Measurements from ENCODE around the gene ABCA12.

ABCA12 gene

DNA sequence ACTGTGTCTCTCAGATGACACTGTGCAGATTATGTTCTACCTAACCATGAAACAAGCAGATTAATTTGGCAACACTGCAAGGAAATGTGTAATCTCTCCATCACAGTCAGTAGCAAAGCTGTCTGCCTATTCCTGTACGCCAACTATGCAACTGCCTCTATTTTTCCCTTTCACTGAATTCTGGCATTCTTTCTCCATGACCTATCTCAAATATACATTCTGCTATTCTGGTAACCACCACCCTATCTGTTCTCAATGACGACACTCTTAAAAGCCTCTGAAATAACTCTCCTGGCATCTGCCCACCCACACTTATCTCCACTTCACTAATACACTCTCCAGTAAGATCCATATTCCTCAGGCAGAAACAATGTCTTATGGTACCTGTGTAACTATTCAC is 78.7 kb downstream of the ABCA12 start:
- TF ChIP-seq TAF1 (IDR thresholded peaks at IDR 0.05; ENCODE audit: borderline replicate concordance, insufficient read depth, low read length): no peak
- no peak for TF ChIP-seq POLR2AphosphoS5 (IDR thresholded peaks at IDR 0.05; ENCODE audit: low read depth, low read length)
- TF ChIP-seq, protein P1, sequence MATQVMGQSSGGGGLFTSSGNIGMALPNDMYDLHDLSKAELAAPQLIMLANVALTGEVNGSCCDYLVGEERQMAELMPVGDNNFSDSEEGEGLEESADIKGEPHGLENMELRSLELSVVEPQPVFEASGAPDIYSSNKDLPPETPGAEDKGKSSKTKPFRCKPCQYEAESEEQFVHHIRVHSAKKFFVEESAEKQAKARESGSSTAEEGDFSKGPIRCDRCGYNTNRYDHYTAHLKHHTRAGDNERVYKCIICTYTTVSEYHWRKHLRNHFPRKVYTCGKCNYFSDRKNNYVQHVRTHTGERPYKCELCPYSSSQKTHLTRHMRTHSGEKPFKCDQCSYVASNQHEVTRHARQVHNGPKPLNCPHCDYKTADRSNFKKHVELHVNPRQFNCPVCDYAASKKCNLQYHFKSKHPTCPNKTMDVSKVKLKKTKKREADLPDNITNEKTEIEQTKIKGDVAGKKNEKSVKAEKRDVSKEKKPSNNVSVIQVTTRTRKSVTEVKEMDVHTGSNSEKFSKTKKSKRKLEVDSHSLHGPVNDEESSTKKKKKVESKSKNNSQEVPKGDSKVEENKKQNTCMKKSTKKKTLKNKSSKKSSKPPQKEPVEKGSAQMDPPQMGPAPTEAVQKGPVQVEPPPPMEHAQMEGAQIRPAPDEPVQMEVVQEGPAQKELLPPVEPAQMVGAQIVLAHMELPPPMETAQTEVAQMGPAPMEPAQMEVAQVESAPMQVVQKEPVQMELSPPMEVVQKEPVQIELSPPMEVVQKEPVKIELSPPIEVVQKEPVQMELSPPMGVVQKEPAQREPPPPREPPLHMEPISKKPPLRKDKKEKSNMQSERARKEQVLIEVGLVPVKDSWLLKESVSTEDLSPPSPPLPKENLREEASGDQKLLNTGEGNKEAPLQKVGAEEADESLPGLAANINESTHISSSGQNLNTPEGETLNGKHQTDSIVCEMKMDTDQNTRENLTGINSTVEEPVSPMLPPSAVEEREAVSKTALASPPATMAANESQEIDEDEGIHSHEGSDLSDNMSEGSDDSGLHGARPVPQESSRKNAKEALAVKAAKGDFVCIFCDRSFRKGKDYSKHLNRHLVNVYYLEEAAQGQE (IDR thresholded peaks at IDR 0.05; ENCODE audit: insufficient read depth in 1 of 2, low read depth in 2 of 2, low read length in 2 of 2): no peak
- TF ChIP-seq FOXP2 (optimal IDR thresholded peaks at IDR 0.05; ENCODE audit: borderline replicate concordance, extremely low read depth, extremely low read length, insufficient read depth): no peak
- TF ChIP-seq SIN3A (IDR thresholded peaks at IDR 0.05; ENCODE audit: borderline replicate concordance, insufficient read depth, low read length): no peak

DNA sequence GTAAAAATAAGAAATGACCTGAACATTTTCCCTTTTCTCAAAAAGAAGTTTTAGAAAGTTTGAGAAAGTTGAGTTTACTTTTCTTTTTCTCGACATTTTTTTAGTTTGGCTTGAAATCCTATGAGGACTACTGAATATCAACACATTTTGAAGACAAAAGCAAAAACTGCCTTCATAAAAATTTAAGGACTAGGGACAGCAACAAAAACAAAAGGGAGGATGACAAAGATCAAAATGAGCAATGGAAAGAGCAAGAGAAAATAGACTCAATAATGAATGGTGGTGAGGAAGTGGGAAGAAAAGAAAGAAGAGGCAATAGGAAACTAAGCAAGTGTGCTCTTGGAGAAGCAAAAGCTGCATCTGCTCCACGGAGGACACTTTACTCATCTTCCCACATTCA is 82.5 kb downstream of the ABCA12 start:
- TF ChIP-seq FOXP2 (optimal IDR thresholded peaks at IDR 0.05; ENCODE audit: borderline replicate concordance, extremely low read depth, extremely low read length, insufficient read depth): no peak

DNA sequence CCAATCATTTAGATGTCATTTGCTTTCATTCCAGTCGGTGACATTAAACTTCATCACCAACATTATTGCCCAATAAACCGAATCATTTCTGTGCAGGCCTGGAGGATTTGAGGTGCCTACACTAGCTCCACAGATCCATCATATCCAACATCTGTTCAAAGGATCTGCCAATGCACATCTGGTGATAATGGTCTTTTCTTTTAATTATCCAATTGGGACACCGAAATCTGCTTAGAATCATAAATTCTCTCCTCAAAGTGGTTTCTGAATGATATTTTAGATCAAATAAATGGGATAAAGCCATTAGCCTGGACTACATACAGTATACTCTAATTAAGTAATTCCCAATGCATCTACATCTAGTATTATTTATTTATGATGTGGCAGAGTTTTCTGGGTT is 85.6 kb downstream of the ABCA12 start:
- no peak for TF ChIP-seq SIN3A (IDR thresholded peaks at IDR 0.05; ENCODE audit: borderline replicate concordance, insufficient read depth, low read length)
- TF ChIP-seq TAF1 (IDR thresholded peaks at IDR 0.05; ENCODE audit: borderline replicate concordance, insufficient read depth, low read length): no peak
- no peak for TF ChIP-seq POLR2AphosphoS5 (IDR thresholded peaks at IDR 0.05; ENCODE audit: low read depth, low read length)
- no peak for TF ChIP-seq FOXP2 (optimal IDR thresholded peaks at IDR 0.05; ENCODE audit: borderline replicate concordance, extremely low read depth, extremely low read length, insufficient read depth)
- TF ChIP-seq, protein P1 (IDR thresholded peaks at IDR 0.05; ENCODE audit: insufficient read depth in 1 of 2, low read depth in 2 of 2, low read length in 2 of 2): no peak

DNA sequence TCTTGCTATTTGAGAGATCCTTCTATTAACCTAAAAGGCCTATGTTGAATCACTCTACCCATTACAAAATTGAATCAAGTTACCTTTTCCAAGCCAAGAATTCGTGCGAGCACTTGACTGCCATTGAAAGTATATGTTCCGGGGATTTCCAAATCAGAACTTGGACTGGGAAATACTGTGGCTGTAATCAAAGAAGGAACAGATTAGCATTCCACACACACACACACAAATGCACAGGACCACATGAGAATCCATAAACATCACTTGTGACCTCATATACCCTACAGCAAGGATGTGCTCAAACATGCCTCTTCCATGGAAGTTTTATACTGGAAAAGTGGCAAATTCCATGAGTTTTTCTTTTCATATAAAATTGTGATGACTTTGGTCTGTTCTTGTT is 86.0 kb downstream of the ABCA12 start:
- TF ChIP-seq FOXP2 (optimal IDR thresholded peaks at IDR 0.05; ENCODE audit: borderline replicate concordance, extremely low read depth, extremely low read length, insufficient read depth): no peak
- no peak for TF ChIP-seq SIN3A (IDR thresholded peaks at IDR 0.05; ENCODE audit: borderline replicate concordance, insufficient read depth, low read length)
- no peak for TF ChIP-seq TAF1 (IDR thresholded peaks at IDR 0.05; ENCODE audit: borderline replicate concordance, insufficient read depth, low read length)
- TF ChIP-seq, protein P1 (IDR thresholded peaks at IDR 0.05; ENCODE audit: insufficient read depth in 1 of 2, low read depth in 2 of 2, low read length in 2 of 2): no peak
- no peak for TF ChIP-seq POLR2AphosphoS5 (IDR thresholded peaks at IDR 0.05; ENCODE audit: low read depth, low read length)

DNA sequence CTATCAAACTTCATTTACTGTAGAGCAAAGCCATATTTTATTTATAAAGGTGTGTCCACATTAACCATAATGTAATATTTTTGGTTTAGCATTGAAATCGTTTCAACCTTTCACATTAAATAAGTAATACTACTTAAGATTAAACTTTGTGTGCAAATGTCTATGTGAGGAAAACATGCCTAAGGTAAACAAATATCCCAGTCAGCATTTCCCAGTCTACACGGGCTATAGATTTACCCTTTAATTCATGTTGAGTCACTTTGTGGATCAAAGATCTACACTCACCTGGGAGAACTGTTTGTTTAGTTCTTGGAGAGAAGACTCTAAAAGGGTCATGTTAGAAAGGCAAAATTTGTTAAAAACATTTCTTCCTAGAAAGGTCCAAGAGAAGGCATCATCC is 89.1 kb downstream of the ABCA12 start:
- TF ChIP-seq, protein P1 (IDR thresholded peaks at IDR 0.05; ENCODE audit: insufficient read depth in 1 of 2, low read depth in 2 of 2, low read length in 2 of 2): no peak
- TF ChIP-seq FOXP2 (optimal IDR thresholded peaks at IDR 0.05; ENCODE audit: borderline replicate concordance, extremely low read depth, extremely low read length, insufficient read depth): no peak
- no peak for TF ChIP-seq POLR2AphosphoS5 (IDR thresholded peaks at IDR 0.05; ENCODE audit: low read depth, low read length)
- no peak for TF ChIP-seq SIN3A (IDR thresholded peaks at IDR 0.05; ENCODE audit: borderline replicate concordance, insufficient read depth, low read length)
- no peak for TF ChIP-seq TAF1 (IDR thresholded peaks at IDR 0.05; ENCODE audit: borderline replicate concordance, insufficient read depth, low read length)

All from PFSK-1 (cell line).